Activated naive CD4-positive, alpha-beta T cell (primary cell): ENCODE results near the gene CUL9.
A peak's percentile ranks its signal among the peaks of the same experiment; 100 is the strongest.
"Not testable (repeated sequence)": the region's sequence is repeated elsewhere in the genome, so short reads cannot be mapped to it uniquely, and the experiment has no call there.

ENCODE experiments used
- DNase-seq, 4 experiments: peaks; one replicate each; lab custom pipeline; 2025; lab: John Stamatoyannopoulos, UW

Gene CUL9

DNA sequence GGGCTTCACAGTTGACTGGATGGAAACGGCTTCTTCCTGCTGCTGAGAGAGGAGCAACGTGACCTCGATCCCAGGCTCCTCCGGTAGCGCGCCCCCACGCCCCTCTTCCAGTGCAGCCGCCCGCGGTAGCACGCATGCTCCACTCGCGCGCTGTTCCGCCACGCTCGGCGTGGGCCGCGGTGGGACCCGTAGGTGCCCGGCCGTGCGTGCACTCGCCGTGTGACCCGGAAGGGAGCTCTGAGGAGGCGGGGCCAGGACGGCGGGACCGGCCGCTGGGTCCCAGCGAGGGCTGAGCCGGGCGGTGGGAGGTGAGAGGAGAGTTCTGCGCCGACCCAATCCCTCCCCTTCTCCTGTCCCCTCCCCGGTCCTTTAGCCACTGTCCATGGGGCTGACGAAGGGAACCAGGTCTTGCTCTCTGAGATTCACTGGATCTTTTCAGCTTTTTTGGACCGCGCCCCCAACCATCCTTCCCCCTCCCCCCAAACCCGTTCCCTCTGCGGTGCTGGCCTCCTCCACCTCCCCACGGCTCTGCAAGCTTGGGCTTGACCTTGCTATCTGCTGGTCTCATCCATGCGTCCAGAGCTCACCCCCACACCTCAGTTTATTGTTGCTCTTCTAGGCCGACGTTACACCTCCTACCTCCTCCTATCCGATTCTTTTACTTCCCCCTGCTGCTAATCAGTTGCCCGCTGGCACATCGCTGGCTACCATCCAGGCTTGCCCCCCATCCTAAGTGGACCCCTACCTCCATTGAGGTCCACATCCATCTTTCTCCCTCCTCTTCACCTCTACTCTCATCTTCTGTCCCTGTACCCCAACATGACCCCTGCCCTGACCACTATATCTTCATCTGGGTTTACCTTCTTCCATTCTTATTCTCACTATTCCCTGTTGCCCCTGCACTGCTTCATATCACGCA, at the start of gene CUL9:
TSS of gene CUL9 (plus strand) at position 255 of the 919 bp plus-strand sequence. CDS start 2,115 bp downstream, outside the sequence.
- peak; percentile 37 to 69 (median 56) for DNase-seq

DNA sequence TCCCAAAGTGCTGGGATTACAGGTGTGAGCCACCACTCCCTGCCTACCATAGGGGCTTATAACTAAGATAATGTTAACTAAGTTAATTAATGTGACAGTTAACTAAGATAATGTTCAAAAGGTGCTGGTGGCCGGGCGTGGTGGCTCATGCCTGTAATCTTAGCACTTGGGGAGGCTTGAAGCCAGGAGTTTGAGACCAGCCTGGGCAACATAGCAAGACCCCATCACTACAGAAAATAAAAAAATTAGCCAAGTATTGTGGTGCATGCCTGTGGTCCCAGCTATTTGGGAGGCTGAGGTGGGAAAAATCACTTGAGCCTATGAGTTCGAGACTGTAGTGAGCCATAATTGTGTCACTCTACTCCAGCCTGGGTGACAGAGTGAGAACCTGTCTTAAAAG, 43.7 kb upstream of the CUL9 start:
- DNase-seq: no peak

DNA sequence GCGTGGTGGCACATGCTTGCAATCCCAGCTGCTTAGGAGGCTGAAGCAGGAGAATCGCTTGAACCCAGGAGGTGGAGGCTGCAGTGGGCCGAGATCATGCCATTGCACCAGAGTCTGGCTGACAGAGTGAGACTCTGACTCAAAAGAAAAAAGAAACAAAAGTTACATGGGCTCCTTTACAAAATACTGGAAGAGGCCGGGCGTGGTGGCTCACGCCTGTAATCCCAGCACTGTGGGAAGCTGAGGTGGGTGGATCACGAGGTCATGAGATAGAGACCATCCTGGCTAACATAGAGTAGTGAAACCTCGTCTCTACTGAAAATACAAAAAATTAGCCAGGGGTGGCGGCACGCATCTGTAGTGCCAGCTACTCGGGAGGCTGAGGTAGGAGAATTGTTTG, 42.0 kb upstream of the CUL9 start:
- DNase-seq: not testable (repeated sequence)

DNA sequence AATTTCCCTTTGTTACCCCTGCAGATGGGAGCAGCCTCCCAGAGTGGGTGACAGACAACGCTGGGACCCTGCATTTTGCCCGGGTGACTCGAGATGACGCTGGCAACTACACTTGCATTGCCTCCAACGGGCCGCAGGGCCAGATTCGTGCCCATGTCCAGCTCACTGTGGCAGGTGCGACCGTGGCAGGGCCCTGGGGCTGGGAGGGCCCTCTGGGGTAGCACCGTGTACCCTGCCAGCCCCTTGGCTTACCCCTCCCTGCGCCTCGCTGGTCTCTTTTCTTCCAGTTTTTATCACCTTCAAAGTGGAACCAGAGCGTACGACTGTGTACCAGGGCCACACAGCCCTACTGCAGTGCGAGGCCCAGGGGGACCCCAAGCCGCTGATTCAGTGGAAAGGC, 40.4 kb upstream of the CUL9 start:
- no peak for DNase-seq

DNA sequence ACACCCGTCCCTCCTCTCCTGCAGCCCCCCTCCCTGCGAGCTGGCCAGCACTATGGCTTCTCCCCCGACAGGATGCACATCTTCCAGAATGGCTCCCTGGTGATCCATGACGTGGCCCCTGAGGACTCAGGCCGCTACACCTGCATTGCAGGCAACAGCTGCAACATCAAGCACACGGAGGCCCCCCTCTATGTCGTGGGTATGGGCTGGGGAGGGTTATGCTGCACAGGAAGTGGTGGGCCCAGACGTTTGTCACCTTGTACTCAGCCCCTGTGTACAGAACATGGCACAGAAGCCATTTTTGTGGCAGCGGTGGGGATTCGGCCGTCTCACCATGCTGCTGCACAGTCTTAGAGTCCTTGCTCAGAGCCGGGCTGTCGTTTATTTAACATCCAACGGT, 39.9 kb upstream of the CUL9 start:
- peak in 1 of 4 experiments; percentile 6 for DNase-seq

DNA sequence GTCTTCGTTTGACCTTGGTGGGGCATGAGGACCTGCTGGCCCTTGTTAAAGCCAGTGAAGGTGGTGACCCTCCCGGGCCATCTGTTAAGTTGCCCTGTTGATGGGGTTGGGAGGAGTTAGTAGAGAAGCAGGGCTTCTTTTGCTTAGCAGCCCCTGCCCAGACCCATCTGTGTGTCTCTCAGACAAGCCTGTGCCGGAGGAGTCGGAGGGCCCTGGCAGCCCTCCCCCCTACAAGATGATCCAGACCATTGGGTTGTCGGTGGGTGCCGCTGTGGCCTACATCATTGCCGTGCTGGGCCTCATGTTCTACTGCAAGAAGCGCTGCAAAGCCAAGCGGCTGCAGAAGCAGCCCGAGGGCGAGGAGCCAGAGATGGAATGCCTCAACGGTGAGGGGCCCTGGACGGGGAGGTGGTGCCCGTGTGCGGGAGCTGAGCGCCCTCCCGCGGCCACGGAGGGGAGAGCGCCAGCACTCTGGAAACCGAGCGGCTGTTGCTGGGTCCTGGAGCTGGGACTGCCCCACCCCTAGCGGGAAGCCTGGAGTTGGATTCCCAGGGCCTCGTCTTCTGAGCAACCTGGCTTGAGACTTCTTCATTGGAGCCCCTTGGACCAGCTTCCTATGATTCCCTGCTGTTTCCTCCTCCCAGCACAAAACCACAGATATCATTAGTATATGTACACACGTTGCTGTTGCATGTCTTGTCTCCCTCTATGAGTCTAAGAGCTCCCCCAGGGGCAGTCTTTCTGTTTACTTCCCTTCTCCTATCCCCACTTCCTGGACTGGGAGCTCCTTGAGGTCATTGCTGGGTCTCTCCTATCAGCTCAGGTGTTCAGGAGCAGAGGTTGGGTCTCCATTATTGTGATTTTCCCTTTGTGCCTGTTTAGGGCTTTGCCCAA, 38.5 kb upstream of the CUL9 start:
- peak; percentile 32 to 74 (median 53) for DNase-seq

DNA sequence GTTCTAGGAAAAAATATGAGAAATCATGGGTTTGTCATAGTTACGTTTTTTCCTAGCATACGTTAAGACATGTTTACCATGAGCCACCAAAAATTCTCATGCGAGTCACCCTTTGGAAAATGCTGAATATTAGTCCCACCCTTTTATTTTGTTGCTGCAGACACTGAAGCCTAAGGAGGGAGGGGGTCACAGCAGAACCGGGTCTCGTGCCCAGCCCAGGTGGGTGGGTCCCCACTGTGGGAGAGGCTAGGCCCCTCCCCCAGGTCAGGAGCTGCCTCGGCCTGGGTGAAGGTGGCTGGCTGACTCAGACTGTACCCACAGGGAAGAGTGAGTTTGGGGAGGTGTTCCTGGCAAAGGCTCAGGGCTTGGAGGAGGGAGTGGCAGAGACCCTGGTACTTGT, 37.1 kb upstream of the CUL9 start:
- DNase-seq: no peak

DNA sequence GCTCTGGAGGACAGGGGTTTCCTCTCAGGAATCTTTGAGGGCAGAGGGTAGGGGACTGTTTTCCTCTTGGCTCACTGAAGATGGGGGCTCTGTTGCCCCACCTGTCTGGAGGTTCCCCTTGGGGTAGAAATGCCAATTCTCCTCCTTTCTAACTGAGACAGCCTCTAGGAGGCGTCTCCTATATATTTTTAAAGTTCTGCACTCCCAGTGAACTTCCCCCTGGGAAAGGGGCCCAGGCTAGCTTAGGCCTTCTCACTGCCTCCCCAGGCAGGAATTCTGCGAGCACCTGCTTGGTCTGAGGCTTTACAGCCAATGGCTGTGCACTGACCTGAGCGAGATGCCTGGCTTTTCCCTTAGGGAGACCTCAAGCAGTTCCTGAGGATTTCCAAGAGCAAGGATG, 35.7 kb upstream of the CUL9 start:
- DNase-seq: no peak

DNA sequence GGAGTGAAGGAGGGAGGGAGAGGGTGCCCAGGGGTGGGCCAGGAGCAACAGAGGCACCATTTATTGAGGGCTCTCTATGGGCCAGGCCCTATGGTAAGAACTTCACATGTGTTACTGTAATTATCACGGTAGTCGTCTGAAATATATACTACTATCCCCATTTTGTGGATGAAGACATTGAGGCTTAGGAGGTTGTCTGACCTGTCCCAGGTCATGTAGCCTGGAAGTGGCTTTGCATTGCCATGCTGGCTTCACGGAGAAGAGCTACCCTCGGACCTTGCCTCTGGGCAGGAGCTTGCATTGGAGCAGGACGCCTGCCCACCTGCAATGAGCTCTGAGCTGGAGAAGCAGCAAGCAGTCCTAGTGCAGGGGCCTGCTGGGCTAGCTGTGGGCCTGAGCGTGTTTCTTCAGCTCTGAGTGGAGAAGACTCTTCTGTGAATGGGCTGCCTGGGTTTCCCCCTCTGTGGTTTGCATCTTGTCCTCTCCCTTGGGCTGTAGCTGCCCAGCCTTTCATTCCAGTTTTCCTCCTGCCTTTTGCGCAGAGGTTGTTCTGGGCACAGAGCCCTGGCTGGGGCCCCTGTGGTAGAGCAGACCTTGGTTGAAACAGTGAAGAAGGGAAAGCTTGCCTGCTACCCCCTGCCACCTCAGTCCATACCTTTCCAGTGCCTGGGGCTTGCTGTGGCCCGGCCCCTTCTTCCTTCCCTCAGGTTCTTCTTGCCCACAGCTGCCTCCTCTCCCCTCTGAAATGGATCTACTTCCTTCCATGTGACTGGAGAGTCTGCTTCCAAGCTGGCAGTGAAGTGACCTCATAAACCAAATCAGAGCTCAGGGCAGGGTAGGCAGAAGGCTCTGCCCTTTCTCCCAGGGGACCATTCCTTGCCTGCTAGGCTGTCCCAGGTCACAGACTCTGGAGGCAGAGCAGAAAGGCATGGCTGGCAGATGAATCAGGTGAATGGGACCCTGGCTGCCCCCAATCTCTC, 35.0 kb upstream of the CUL9 start:
- no peak for DNase-seq

DNA sequence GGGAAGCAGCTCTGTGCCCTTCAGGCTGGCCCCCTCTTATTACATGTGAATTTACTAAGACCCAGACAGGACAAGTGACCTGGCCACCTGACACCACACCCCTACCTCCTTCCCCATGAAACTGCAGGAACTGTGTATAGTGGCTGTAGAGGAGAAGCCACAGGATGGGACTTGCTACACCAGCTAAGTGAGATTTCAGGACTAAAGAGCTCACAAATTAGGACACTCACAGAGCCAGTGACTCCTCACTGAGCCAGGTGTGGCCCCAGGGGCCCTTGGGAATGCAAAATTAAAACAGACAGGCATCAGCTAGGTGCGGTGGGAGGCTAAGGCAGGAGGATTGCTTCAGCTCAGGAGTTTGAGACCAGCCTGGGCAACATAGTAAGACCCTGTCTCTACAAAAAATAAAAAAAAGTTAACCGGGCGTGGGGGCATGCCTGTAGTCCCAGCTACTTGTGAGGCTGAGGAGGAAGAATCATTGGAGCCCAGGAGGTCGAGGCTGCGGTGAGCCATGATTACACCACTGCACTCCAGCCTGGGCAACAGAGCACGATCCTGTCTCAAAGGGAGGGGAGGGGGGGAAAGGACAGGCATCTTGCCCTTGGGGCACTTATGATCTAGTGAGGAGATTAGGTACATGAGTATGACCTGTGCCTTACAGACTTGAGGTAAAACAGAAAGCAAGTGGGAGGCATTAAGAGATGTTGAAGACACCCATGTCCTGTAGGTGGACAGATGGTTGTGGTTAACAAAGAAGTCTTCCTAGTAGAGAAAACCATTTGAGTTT, 34.1 kb upstream of the CUL9 start:
- no peak for DNase-seq

DNA sequence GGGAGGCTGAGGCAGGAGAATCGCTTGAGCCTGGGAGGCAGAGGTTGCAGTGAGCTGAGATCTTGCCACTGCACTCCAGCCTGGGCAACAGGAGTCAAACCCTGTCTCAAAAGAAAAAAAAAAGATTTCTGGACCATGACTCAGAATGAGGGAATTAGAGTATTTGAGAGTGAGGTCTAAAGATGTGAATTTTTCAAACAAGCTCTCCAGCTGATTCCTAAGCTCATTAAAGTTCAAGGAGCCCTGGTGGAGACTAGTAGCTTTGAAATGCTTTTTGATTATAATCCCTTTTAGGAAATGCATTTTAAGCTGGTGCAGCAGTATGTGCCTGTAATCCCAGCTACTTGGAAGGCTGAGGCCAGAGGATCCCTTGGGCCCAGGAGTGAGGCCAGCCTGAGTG, 32.7 kb upstream of the CUL9 start:
- no peak for DNase-seq

DNA sequence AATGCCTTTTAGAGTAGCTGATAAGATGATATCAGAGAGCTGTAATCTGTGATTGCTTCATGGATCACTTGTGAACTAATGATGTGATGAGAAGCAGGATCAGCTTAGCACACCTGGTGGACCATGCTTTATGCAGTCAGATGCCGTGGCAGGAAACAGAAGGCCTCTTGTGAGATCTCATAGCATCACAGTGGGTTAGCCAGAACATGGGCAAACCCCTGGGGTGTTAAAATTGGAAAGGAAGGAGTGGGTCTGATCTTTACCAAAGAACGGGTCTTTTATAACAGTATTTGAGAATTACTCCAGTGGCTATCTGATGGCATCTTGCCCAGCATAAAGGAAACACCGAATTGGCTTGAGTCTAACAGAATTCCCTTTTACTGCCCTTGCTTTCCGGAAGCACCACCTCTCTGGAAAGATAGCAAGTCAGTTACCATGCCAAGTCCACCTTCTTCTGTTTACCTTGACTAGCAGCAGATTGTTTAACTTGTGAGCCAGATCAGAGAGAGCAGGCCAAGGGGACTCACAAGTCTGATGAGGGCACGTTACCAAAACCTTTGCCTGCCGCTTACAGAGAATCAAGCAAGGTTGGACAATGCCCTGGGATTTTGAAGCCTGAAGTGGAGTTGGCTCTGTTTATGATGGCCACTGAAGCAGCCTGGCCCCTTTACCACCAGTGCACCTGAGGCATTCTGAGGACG, 31.8 kb upstream of the CUL9 start:
- no peak for DNase-seq

DNA sequence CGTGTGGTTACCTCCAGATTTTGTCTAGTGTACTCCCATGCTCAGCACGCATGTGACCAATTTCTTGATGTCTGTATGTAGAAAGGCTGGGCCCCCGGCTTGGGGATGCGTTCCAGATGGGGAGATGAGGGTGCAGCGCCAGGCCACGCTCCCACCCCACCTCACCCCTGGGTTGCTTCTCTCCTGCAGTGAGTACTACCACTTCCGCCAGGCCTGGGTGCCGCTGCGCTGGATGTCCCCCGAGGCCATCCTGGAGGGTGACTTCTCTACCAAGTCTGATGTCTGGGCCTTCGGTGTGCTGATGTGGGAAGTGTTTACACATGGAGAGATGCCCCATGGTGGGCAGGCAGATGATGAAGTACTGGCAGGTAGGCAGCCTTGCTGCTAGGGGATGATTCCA, 22.4 kb upstream of the CUL9 start:
- DNase-seq: no peak

DNA sequence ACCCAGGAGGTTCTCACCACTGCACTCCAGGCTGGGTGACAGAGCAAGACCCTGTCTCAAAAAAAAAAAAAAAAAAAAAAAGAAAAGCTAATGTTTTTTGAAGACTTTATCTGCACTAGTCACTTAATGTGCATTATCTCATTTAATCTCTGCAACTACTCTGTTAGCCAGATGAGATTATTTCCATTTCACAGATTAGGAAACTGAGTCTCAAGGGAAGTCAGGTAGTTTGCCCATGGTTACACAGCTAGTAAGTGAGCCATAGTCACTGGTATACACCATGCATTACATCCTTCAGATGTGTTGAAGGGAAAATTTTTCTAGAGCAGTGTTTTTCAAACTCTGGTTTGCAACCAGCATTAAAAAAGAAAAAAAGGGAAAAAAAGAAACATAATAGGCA, 18.1 kb upstream of the CUL9 start:
- DNase-seq: no peak

DNA sequence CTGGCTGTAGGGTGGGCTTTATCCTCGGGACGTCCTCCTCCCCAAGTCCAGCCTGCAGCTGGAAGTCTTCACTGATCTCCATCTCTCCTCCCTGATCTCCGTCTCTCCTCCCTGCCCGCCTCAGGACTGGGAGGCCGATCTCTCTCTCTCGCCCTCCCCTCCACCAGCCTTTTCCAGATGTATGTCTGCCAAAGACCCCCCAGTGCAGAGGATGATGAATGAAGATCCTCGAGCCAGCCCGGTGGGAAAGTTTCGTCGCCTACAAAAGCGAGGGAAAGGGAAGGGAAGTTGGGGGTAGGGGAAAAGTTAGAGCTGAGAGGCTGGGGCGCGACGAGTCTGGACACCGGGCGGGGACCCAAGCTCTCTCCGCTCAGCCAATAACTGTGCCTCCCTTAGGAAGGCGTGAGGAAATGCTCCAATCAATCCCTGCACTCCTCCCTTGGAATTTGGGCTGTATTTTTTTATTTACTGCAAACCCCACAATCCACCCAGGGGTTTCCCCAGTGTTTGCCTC, 11.5 kb upstream of the CUL9 start:
- DNase-seq: no peak

DNA sequence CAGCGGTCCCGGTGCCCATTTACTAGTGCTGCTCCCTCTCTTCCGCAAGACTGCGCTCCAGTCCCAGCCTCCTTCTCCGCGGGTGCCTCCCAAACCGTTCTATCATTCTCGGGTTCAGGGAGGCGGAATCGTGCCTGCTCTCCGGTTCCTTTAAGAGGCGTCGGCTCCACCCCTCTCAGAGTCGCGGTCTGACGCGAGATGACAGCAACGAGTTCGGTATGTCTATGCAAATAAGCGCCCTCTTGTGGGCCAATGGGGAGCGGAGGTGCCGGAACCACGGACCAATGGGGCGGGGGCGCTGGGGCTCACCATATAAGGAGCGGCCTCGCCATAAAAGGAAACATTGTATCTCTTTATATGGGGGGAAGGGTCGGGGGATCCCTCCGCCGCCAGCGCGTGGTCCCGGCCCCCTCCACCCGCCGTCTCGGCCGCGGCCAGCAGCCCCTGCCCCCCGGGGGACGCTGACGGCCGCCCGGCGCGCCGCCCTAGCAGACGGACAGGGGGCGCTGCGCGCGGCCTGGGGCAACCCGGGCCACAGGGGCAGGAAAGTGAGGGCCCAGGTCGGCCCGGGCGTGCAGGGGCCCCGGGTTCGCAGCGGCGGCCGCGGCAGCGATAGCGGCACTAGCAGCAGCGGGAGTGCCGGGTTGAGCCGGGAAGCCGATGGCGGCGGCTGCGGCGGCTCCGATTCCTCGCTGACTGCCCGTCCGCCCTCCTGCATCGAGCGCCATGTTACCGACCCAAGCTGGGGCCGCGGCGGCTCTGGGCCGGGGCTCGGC, 10.9 kb upstream of the CUL9 start, which contains the start of gene SRF:
TSS of gene SRF (plus strand) at position 339 of the 776 bp plus-strand sequence. CDS start at position 727, 388 bp downstream.
- peak; percentile 94 to 97 (median 96) for DNase-seq

DNA sequence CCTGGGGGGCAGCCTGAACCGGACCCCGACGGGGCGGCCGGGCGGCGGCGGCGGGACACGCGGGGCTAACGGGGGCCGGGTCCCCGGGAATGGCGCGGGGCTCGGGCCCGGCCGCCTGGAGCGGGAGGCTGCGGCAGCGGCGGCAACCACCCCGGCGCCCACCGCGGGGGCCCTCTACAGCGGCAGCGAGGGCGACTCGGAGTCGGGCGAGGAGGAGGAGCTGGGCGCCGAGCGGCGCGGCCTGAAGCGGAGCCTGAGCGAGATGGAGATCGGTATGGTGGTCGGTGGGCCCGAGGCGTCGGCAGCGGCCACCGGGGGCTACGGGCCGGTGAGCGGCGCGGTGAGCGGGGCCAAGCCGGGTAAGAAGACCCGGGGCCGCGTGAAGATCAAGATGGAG, 10.3 kb upstream of the CUL9 start:
- DNase-seq: peak in 2 of 4 experiments; percentile 30 to 43

DNA sequence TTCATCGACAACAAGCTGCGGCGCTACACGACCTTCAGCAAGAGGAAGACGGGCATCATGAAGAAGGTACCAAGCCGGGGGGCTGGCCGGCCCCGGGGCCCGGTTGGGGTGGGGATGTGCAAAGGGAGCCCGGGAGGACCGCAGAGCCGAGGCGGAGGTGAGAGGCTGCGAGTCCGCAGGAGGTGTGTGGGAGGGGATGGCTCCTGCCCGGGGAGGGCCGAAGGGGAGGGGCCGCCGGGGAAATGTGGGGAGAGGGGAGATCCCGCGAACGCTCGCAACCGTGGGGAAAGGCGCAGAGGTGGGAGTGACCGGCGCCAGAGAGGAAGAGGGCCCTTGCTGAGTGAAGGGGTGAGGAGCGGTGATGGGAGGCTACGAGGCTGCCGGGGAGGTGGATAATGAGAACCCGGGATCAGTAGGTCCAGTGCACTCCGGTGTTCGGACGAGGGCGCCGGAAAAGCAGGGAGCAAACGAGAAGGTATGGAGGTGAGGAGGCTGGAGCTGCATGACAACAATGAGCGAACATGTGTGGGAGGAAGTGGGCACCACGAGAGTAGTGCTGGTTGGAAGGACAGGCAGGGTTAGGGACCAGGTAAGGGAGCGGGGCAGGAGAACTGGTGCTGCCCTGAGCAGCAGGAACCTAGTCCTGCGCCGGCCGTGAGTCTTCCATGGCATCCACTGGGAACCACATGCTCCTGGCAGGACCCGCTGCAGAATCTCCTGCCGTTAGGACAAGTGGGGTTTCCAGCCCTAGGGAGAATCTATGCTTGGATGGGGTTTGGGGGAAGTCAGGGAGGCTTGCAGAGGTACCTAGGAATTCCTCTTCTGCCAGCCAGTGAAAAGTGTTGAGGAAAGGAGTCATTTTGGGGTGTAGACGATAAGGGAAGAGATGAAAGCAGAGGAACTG, 9.6 kb upstream of the CUL9 start:
- DNase-seq: peak in 2 of 4 experiments; percentile 22 to 35
